Astrocyte of the spinal cord (primary cell): ENCODE measurements around the gene RERE.

Experiments
- DNase-seq: peaks from one replicate; pipeline ENCODE4 v3.0.0; 2011; ENCODE audit warnings: low read depth, low spot score
- H3K4me3 ChIP-seq: 2 replicates; pipeline ENCODE4 v1.5.1; 2011; ENCODE audit warnings: low read depth, mild to moderate bottlenecking, low read length, moderate library complexity
- in situ Hi-C: cut with HindIII; loops from 2 replicates; pipeline ENCODE4 v1.10.0; 2017; ENCODE audit warnings: low sequenced_read_pairs
- TF ChIP-seq, protein P1 (sequence below): IDR thresholded peaks from 2 replicates; pipeline ENCODE4 v1.5.1; 2012; ENCODE audit warnings: low read depth, mild to moderate bottlenecking, low read length, inconsistent platforms

Gene RERE

DNA sequence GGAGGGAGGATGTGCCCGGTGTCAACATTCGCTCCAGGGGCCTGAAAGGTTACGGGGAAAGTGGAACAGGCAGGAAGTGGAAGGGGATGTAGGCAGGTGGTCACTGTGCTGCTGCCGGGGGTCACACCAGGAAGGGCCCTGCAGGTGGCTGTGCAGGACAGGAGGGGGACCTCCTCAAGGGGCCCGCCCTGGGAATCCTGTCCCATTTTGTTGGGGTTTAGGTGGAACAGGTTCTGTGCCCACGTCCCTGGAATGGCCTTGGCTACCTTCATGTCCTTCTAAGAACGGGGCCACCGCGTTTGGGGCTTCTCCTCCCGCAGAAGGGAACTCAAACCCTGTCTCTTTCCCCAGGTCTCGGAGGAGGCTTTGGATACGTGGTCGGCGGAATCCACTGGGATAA lies 487.6 kb downstream of the RERE start:
- TF ChIP-seq, protein P1, sequence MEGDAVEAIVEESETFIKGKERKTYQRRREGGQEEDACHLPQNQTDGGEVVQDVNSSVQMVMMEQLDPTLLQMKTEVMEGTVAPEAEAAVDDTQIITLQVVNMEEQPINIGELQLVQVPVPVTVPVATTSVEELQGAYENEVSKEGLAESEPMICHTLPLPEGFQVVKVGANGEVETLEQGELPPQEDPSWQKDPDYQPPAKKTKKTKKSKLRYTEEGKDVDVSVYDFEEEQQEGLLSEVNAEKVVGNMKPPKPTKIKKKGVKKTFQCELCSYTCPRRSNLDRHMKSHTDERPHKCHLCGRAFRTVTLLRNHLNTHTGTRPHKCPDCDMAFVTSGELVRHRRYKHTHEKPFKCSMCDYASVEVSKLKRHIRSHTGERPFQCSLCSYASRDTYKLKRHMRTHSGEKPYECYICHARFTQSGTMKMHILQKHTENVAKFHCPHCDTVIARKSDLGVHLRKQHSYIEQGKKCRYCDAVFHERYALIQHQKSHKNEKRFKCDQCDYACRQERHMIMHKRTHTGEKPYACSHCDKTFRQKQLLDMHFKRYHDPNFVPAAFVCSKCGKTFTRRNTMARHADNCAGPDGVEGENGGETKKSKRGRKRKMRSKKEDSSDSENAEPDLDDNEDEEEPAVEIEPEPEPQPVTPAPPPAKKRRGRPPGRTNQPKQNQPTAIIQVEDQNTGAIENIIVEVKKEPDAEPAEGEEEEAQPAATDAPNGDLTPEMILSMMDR: no peak
- in situ Hi-C loops: no loop called here

DNA sequence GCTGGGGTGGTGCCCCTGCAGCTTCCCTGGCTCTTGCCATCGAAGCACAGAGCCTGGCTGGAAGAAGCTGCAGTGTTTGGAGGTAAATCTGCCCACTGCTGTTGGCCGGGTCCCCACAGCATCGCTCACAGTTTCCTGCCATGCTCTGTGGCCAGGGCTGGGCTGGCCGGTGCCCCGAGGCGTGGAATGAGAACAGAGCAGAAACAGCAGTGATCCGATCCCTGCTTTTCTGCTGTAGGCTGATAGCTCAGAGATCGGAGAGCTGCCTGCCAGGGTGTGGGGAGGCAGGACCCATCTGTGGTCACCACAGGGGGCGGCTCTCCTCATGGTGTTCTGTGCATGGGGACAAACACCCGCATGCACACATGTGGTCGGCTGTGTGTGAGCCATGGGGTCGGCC lies 488.0 kb downstream of the RERE start:
- no peak for DNase-seq
- TF ChIP-seq, protein P1: no peak
- H3K4me3 ChIP-seq: no peak overlapping the region
- in situ Hi-C loops: no loop called here

More for the DNA sequence above, 487.6 kb downstream of the RERE start:
- no peak overlapping the region for H3K4me3 ChIP-seq
- no peak for DNase-seq

DNA sequence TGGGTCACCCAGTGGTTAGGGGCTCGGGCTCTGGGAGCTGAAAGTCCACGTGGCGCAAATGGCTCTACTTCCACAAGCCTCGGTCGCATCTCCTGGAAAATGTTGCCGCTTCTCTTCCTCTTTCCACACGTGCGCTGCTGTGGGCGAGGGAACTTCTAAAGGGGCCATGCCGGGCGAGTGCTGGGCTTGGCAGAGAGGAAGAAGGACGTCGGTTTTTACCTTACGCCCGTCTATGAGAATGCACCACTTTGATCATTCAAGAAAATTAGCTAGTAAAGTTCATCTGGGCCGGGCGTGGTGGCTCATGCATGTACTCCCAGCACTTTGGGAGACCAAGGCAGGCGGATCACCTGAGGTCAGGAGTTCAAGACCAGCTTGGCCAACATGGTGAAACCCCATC lies 489.2 kb downstream of the RERE start:
- in situ Hi-C loops: no loop called here
- DNase-seq: no peak
- H3K4me3 ChIP-seq: no peak overlapping the region
- TF ChIP-seq, protein P1: no peak

DNA sequence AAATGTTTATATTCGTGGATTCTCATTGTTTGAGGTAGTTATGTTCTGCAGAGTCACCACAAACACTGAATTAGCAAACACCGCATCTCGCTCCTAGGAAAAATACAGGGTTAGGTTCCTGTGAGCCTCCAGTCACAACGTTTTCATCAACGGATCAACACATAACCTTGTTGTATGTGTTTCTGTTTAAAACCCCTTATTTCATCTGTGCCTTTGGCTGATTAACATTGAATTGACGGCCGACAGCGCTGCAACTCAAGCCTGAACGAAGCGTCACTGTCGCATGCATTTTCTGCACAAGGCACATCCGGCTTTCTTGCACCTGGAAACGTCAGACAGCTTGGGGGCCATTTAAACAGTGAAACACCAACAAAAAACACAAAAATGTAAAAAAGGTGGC lies 491.2 kb downstream of the RERE start:
- H3K4me3 ChIP-seq: no peak overlapping the region
- TF ChIP-seq, protein P1: no peak
- in situ Hi-C loops: no loop called here
- DNase-seq: no peak

DNA sequence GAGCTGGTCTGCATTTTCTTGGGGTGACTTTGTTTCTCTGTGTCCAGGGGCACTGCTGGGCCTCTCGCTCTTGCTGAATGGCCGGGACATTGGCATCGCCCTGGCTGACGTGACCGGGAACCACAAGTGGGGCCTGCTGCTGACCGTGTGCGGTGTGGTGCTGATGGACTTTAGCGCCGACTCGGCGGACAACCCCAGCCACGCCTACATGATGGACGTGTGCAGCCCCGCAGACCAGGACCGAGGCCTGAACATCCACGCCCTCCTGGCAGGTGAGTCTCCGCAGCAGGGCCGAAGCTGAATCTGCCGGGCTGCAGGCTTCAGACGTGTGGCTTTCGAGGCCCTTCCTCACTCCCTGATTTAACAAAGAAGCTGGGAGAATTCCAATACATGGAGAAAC lies 491.7 kb downstream of the RERE start:
- DNase-seq: no peak
- TF ChIP-seq, protein P1: no peak
- in situ Hi-C loops: no loop called here
- H3K4me3 ChIP-seq: no peak overlapping the region

DNA sequence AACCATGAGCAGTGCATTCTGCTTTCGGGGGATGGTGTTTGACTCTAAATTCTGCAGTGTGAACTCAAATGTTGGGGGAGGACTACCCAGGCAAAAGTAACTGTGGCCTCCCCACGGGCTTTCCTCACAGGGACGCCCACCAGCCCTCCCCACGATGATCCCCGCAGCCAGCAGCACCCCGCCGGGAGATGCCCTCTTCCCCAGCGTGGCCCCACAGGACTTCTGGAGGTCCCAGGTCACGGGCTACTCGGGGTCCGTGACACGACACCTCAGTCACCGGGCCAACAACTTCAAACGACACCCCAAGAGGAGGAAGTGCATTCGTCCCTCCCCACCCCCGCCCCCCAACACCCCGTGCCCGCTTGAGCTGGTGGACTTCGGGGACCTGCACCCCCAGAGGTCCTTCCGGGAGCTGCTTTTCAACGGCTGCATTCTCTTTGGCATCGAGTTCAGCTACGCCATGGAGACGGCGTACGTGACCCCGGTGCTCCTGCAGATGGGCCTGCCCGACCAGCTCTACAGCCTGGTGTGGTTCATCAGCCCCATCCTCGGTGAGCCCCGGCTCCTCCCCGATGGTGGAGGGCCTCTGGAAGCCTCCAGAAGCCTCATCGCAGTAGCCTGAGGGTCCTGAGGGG lies 493.1 kb downstream of the RERE start:
- TF ChIP-seq, protein P1: no peak
- no peak for DNase-seq
- H3K4me3 ChIP-seq: no peak overlapping the region
- in situ Hi-C loops: loop anchor here (25.0 kb wide), 1 partner anchor 312 kb away; no protein-coding TSS in a partner anchor
